Activated T-helper 9 cell treated with anti-CD3 and anti-CD28 coated beads, Interleukin-2, amount 50 U/mL, for 16 hours (primary cell): ENCODE results near the gene MED1.
"Not testable (repeated sequence)": the region's sequence is repeated elsewhere in the genome, so short reads cannot be mapped to it uniquely, and the experiment has no call there.

Experiments
- DNase-seq: peaks from one replicate; pipeline ENCODE4 v3.0.0-alpha.2; 2020; ENCODE audit warnings: low read depth

The MED1 gene

GRCh38 chr17:39439868-39440267 is 11.2 kb downstream of the MED1 start:
- DNase-seq, result not testable (repeated sequence)

DNA sequence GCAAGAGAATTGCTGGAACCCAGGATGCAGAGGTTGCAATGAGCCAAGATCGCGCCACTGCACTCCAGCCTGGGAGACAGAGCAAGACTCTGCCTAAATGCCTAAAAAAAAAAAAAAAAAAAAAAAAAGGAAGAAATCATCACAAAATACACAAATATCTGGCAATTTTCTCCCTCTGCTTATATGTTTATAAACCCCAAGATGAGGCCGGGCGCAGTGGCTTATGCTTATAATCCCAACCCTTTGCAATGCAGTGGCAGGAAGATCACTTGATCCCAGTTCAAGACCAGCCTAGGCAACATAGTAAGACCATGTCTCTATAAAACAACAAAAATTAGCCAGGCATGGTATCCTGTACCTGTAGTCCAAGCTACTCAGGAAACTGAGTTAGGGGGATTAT is 21.5 kb downstream of the MED1 start:
- DNase-seq, result no peak

DNA sequence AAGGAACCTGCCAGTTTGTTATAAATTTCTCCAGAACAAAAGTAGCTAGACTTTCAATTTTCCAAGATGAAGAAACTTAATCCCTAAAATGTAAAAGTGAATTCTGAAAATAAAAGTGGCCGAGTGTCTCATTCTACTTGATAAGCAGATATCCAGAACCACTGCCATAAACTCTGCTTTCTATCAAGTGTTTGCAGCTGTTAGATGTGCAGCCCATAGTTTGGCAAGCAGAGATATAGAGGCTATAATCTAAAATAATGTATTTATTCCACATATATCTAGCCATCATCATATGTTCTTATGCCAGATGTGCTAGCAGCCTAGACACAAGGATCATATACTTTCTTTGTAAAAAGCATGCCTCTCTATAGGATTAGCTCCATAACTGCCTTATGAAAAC is 34.9 kb downstream of the MED1 start:
- DNase-seq, result no peak

GRCh38 chr17:39410279-39410678 is 40.8 kb downstream of the MED1 start:
- no peak for DNase-seq

DNA sequence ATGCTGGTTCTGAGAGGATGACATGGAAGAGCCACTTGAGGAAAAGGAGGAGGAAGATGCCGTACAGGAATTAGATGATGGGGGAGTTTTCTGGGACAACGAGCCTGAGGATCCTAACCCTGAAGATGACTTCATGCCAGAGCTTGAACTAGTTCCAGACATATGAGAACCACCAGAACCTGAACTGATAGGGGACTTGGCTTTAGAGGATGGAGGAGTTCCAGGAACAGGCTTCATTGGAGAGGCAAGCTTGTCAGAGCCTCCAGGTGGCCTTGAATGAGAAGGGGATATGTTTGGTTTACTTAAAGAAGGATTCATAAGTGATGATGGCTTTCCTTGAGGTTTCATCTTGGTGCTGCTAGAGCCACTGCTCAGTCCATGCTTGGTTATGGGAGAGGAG is 42.7 kb downstream of the MED1 start:
- DNase-seq, result no peak

- DNase-seq, result no peak
Measured at GRCh38 chr17:39406951-39407350, 44.1 kb downstream of the MED1 start.

GRCh38 chr17:39405436-39405835 is 45.6 kb downstream of the MED1 start:
- DNase-seq, result no peak

- no peak for DNase-seq
Measured at GRCh38 chr17:39404542-39405378, 46.3 kb downstream of the MED1 start.

GRCh38 chr17:39402890-39403605 is 48.0 kb downstream of the MED1 start:
- no peak for DNase-seq

DNA sequence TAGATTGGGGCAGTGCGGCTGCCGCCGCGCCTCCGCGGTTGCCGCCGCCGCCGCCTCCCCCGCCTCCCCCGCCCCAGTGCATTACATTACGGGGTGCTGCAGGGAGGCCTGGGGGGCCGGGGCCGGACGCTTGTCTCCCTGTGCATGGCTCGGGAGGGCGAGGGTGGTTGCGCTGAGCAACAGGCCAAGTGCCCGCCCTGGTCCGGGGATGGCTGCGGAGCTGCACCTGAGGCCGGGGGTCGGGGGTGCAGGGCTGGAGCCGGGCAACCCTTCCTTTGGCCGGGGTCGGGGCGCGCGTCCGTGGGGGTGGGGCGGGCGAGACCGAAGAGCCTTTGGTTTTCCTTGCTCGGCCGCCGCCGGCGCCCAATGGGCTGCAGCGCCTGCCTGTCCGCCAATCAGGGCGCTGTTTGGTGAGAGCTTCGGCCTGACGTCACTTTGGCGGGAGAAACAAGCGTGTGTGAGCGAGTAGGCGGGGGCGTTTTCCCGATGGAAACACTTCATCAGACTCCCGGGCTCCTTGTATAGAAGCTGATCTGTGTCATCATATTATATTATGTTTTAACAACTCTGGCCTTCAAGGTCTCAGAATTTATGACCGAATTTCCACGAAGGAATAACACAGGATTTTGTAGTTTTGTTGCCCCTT is 48.7 kb downstream of the MED1 start:
- peak; percentile 81 for DNase-seq

- DNase-seq, result peak; percentile 88
Measured at GRCh38 chr17:39401412-39402243, 49.4 kb downstream of the MED1 start, which contains the start of gene FBXL20. Gene FBXL20, minus strand, starts transcription at chr17:39401626. Its CDS starts 224 bp downstream, at chr17:39401402.

- no peak for DNase-seq
Measured at GRCh38 chr17:39400547-39401411, 50.3 kb downstream of the MED1 start.

GRCh38 chr17:39399791-39400190 is 51.3 kb downstream of the MED1 start:
- DNase-seq, result no peak

DNA sequence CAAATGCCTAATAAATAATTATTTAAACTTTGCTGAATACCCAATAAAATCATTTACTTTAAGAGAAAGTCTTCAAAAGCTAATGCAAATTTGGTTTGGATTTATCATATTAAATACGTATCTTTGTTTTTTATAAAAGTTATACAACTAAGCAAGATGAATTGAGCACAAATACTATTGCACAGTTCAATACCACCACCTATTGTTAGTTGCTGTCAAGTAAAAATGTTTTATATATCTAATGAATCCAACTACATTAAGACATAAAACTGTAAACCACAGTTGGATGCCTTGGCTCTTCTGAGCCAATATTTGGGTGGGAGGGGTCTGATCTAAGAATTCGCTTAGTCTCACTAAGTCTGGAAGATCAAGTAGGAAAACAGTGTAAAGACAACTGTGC is 57.3 kb downstream of the MED1 start:
- DNase-seq, result no peak

DNA sequence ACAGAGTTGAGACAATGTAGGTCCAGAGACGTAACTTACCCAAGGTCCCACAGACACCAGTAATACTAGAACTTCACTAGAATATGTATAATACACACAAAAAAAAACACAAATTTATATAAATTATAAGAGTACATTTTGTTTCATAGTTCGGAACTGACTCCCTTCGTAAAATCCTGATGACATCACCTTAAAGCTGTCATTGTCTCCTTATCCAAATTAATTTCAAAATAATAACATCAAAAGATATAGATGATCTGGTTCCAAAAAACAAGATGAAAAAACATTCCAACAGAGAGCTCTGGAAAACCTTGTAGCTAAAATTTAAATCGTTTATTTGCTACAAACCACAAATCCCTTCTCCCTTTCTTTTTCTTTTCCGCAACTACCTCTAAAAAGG is 59.6 kb downstream of the MED1 start:
- DNase-seq, result no peak

GRCh38 chr17:39385040-39385439 is 66.0 kb downstream of the MED1 start:
- no peak for DNase-seq

GRCh38 chr17:39380144-39380543 is 70.9 kb downstream of the MED1 start:
- no peak for DNase-seq

- no peak for DNase-seq
Measured at GRCh38 chr17:39376434-39376833, 74.6 kb downstream of the MED1 start.

- DNase-seq, result not testable (repeated sequence)
Measured at GRCh38 chr17:39367805-39368204, 83.3 kb downstream of the MED1 start.

- DNase-seq, result no peak
Measured at GRCh38 chr17:39365872-39366271, 85.2 kb downstream of the MED1 start.

- DNase-seq, result no peak
Measured at GRCh38 chr17:39365242-39365641, 85.8 kb downstream of the MED1 start.
